NCI-H460 (cell line): ENCODE results near the gene MC3R. TPM values are rescaled to one million over a fixed set of nuclear protein-coding genes. Genes with fewer than 3 reads are reported as not detected.
"Not testable (repeated sequence)": the region's sequence is repeated elsewhere in the genome, so short reads cannot be mapped to it uniquely, and the experiment has no call there.

Source experiments
- DNase-seq: peaks from one replicate; pipeline ENCODE4 v3.0.0-alpha.2; 2016; ENCODE audit warnings: low read depth; ENCODE audit errors: extremely low read depth
- polyA plus RNA-seq: library from polyadenylated mRNA; depleted of rRNA; stranded (reverse); fragments of >200 nt; gene quantifications from 2 replicates; pipeline ENCODE4 v1.2.3, GENCODE V29; 2014; cell fraction: nucleus; rRNA removed
- total RNA-seq: library from RNA; depleted of rRNA; stranded (reverse); fragments of >200 nt; shearing (Covaris generic); gene quantifications from 2 replicates; pipeline ENCODE4 v1.2.3, GENCODE V29; 2014; rRNA removed

The MC3R gene
- total RNA-seq: not detected in 2 replicates
- polyA plus RNA-seq: not detected in 2 replicates

GRCh38 chr20:56247954-56248782, at the start of gene MC3R:
MC3R (plus strand) TSS chr20:56248732; CDS start chr20:56248844, 112 bp downstream.
- DNase-seq: peak; percentile 46

- DNase-seq: no peak
Observed at GRCh38 chr20:56200456-56200855, 48.1 kb upstream of the MC3R start.

GRCh38 chr20:56202493-56203077, 45.9 kb upstream of the MC3R start:
- DNase-seq: peak; percentile 14

- no peak for DNase-seq
Observed at GRCh38 chr20:56204206-56204605, 44.3 kb upstream of the MC3R start.

- DNase-seq: no peak
Observed at GRCh38 chr20:56205346-56205745, 43.2 kb upstream of the MC3R start.

- DNase-seq: no peak
Observed at GRCh38 chr20:56207656-56208055, 40.9 kb upstream of the MC3R start.

GRCh38 chr20:56208121-56208520, 40.4 kb upstream of the MC3R start:
- DNase-seq: no peak

- no peak for DNase-seq
Observed at GRCh38 chr20:56211051-56211450, 37.5 kb upstream of the MC3R start.

- no peak for DNase-seq
Observed at GRCh38 chr20:56212091-56212490, 36.4 kb upstream of the MC3R start.

- no peak for DNase-seq
Observed at GRCh38 chr20:56213321-56213720, 35.2 kb upstream of the MC3R start.

GRCh38 chr20:56215115-56215514, 33.4 kb upstream of the MC3R start:
- DNase-seq: no peak

GRCh38 chr20:56217829-56218228, 30.7 kb upstream of the MC3R start:
- no peak for DNase-seq

- not testable (repeated sequence) for DNase-seq
Observed at GRCh38 chr20:56221186-56221585, 27.3 kb upstream of the MC3R start.

GRCh38 chr20:56222201-56222600, 26.3 kb upstream of the MC3R start:
- DNase-seq: no peak

GRCh38 chr20:56222945-56223344, 25.6 kb upstream of the MC3R start:
- no peak for DNase-seq

- no peak for DNase-seq
Observed at GRCh38 chr20:56223352-56223751, 25.2 kb upstream of the MC3R start.

GRCh38 chr20:56228021-56228420, 20.5 kb upstream of the MC3R start:
- no peak for DNase-seq

GRCh38 chr20:56229812-56230211, 18.7 kb upstream of the MC3R start:
- no peak for DNase-seq

GRCh38 chr20:56234110-56234509, 14.4 kb upstream of the MC3R start:
- DNase-seq: no peak

- DNase-seq: no peak
Observed at GRCh38 chr20:56237335-56237734, 11.2 kb upstream of the MC3R start.

GRCh38 chr20:56244259-56244658, 4.3 kb upstream of the MC3R start:
- DNase-seq: no peak

- no peak for DNase-seq
Observed at GRCh38 chr20:56245761-56246160, 2.8 kb upstream of the MC3R start.
